Effector CD4-positive, alpha-beta T cell (primary cell): ENCODE measurements around the gene CFAP410.
"Not testable (repeated sequence)": the region's sequence is repeated elsewhere in the genome, so short reads cannot be mapped to it uniquely, and the experiment has no call there.

Experiments used
- DNase-seq: peaks from one replicate; pipeline ENCODE4 v3.0.0-alpha.2; 2020

The CFAP410 gene

GRCh38 chr21:44368711-44369446, 29.7 kb upstream of the CFAP410 start:
- no peak for DNase-seq

GRCh38 chr21:44366586-44367211, 27.5 kb upstream of the CFAP410 start:
- no peak for DNase-seq

- DNase-seq, result no peak
Observed at GRCh38 chr21:44365967-44366585, 26.9 kb upstream of the CFAP410 start.

- no peak for DNase-seq
Observed at GRCh38 chr21:44365251-44365966, 26.2 kb upstream of the CFAP410 start.

GRCh38 chr21:44364151-44365053, 25.2 kb upstream of the CFAP410 start:
- DNase-seq, result no peak

- DNase-seq, result no peak
Observed at GRCh38 chr21:44363278-44363677, 24.1 kb upstream of the CFAP410 start.

- DNase-seq, result not testable (repeated sequence)
Observed at GRCh38 chr21:44361903-44362302, 22.7 kb upstream of the CFAP410 start.

- no peak for DNase-seq
Observed at GRCh38 chr21:44360159-44360558, 21.0 kb upstream of the CFAP410 start.

GRCh38 chr21:44359396-44359795, 20.2 kb upstream of the CFAP410 start:
- DNase-seq, result no peak

GRCh38 chr21:44357064-44357837, 18.1 kb upstream of the CFAP410 start:
- DNase-seq, result no peak

GRCh38 chr21:44356636-44357035, 17.4 kb upstream of the CFAP410 start:
- DNase-seq, result no peak

- no peak for DNase-seq
Observed at GRCh38 chr21:44356160-44356559, 17.0 kb upstream of the CFAP410 start.

- DNase-seq, result no peak
Observed at GRCh38 chr21:44354775-44355771, 15.9 kb upstream of the CFAP410 start.

GRCh38 chr21:44354001-44354405, 14.8 kb upstream of the CFAP410 start:
- DNase-seq, result no peak

- no peak for DNase-seq
Observed at GRCh38 chr21:44353191-44353970, 14.2 kb upstream of the CFAP410 start, which contains the start of gene TRPM2. Gene TRPM2 (plus strand): TSS chr21:44353621. CDS start chr21:44353701, 80 bp downstream.

GRCh38 chr21:44352253-44352860, 13.2 kb upstream of the CFAP410 start:
- DNase-seq, result no peak

GRCh38 chr21:44351535-44352252, 12.5 kb upstream of the CFAP410 start:
- DNase-seq, result no peak
